ENCODE measurements around the gene PHC2.

The PHC2 gene

GRCh38 chr1:33429856-33430691 lies 821 bp downstream of the PHC2 start:
- TF ChIP-seq ZBTB7A (IDR thresholded peaks at IDR 0.05; ENCODE audit: low read depth) (no peak), TEAD4 (IDR thresholded peaks at IDR 0.05) (no peak), RAD21 (IDR thresholded peaks at IDR 0.05; ENCODE audit: low read depth) (no peak), EP300 (IDR thresholded peaks at IDR 0.05; ENCODE audit: borderline replicate concordance) (no peak), TAF1 (IDR thresholded peaks at IDR 0.05; ENCODE audit: low read depth) (no peak), MAX (IDR thresholded peaks at IDR 0.05) (no peak), TCF12 (IDR thresholded peaks at IDR 0.05; ENCODE audit: low read depth) (no peak), CREB1 (IDR thresholded peaks at IDR 0.05; ENCODE audit: low read depth) (no peak), EGR1 (IDR thresholded peaks at IDR 0.05) (no peak), YY1 (IDR thresholded peaks at IDR 0.05; ENCODE audit: low read depth) (no peak)
- TF ChIP-seq, protein P1, sequence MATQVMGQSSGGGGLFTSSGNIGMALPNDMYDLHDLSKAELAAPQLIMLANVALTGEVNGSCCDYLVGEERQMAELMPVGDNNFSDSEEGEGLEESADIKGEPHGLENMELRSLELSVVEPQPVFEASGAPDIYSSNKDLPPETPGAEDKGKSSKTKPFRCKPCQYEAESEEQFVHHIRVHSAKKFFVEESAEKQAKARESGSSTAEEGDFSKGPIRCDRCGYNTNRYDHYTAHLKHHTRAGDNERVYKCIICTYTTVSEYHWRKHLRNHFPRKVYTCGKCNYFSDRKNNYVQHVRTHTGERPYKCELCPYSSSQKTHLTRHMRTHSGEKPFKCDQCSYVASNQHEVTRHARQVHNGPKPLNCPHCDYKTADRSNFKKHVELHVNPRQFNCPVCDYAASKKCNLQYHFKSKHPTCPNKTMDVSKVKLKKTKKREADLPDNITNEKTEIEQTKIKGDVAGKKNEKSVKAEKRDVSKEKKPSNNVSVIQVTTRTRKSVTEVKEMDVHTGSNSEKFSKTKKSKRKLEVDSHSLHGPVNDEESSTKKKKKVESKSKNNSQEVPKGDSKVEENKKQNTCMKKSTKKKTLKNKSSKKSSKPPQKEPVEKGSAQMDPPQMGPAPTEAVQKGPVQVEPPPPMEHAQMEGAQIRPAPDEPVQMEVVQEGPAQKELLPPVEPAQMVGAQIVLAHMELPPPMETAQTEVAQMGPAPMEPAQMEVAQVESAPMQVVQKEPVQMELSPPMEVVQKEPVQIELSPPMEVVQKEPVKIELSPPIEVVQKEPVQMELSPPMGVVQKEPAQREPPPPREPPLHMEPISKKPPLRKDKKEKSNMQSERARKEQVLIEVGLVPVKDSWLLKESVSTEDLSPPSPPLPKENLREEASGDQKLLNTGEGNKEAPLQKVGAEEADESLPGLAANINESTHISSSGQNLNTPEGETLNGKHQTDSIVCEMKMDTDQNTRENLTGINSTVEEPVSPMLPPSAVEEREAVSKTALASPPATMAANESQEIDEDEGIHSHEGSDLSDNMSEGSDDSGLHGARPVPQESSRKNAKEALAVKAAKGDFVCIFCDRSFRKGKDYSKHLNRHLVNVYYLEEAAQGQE (IDR thresholded peaks at IDR 0.05; ENCODE audit: low read depth): no peak
- TF ChIP-seq, protein P2, sequence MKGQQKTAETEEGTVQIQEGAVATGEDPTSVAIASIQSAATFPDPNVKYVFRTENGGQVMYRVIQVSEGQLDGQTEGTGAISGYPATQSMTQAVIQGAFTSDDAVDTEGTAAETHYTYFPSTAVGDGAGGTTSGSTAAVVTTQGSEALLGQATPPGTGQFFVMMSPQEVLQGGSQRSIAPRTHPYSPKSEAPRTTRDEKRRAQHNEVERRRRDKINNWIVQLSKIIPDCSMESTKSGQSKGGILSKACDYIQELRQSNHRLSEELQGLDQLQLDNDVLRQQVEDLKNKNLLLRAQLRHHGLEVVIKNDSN (IDR thresholded peaks at IDR 0.05): no peak

- TF ChIP-seq YY1 (IDR thresholded peaks at IDR 0.05; ENCODE audit: low read depth) (no peak), MAX (IDR thresholded peaks at IDR 0.05) (no peak), TEAD4 (IDR thresholded peaks at IDR 0.05) (no peak), EP300 (IDR thresholded peaks at IDR 0.05; ENCODE audit: borderline replicate concordance) (no peak), RAD21 (IDR thresholded peaks at IDR 0.05; ENCODE audit: low read depth) (no peak), NFIC (IDR thresholded peaks at IDR 0.05) (no peak), CREB1 (IDR thresholded peaks at IDR 0.05; ENCODE audit: low read depth) (no peak), TCF12 (IDR thresholded peaks at IDR 0.05; ENCODE audit: low read depth) (no peak), TAF1 (IDR thresholded peaks at IDR 0.05; ENCODE audit: low read depth) (no peak), ZBTB7A (IDR thresholded peaks at IDR 0.05; ENCODE audit: low read depth) (no peak), FOXM1 (IDR thresholded peaks at IDR 0.05; ENCODE audit: borderline replicate concordance, low read depth) (no peak), EGR1 (IDR thresholded peaks at IDR 0.05) (no peak), CEBPB (IDR thresholded peaks at IDR 0.05) (no peak)
- TF ChIP-seq, protein P1 (IDR thresholded peaks at IDR 0.05; ENCODE audit: low read depth): no peak
- TF ChIP-seq, protein P2 (IDR thresholded peaks at IDR 0.05): no peak
Measured at GRCh38 chr1:33429332-33429731, 1.6 kb downstream of the PHC2 start.

DNA sequence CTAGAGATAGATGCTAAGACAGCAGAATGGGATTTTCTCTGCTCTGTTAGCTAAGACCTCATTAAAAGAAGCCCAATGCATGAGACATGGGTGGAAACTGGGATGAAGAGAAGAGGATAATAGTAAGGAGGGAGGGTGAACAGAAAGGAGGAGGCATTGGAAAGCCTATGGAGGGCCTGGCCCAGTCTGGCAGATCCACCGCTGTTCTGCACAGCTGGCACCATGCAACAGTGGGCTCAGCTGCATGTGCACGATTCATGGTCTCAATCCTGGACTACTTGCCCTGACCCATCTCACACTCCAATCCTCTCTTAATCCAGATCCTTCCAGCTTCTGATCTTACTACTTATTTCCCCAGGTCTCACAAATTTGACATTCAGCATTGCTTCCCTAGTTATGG lies 2.2 kb downstream of the PHC2 start:
- no peak for TF ChIP-seq EGR1 (IDR thresholded peaks at IDR 0.05)
- TF ChIP-seq YY1 (IDR thresholded peaks at IDR 0.05; ENCODE audit: low read depth): no peak

DNA sequence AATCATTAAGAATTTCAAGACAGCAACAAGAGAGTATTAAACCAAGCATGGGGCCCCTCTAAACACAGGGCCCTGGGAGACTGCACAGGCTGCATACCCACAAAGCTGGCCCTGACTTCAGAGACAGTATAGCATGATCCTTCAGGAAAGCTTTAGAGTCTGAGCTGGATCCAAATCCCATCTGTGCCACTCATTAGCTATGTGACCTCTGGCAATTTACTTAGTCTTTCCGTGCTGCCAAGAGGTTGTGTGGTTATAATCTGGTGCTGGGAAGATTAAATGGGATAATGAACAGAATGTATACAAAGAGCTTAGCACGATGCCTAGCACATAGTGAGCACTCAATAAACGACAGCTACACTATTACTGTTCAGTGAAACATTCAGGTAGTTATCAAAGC lies 4.0 kb downstream of the PHC2 start:
- TF ChIP-seq EGR1 (IDR thresholded peaks at IDR 0.05): no peak
- no peak for TF ChIP-seq FOXM1 (IDR thresholded peaks at IDR 0.05; ENCODE audit: borderline replicate concordance, low read depth)
- TF ChIP-seq, protein P2 (IDR thresholded peaks at IDR 0.05): no peak
- no peak for TF ChIP-seq CREB1 (IDR thresholded peaks at IDR 0.05; ENCODE audit: low read depth)
- TF ChIP-seq ZBTB7A (IDR thresholded peaks at IDR 0.05; ENCODE audit: low read depth): no peak
- TF ChIP-seq EP300 (IDR thresholded peaks at IDR 0.05; ENCODE audit: borderline replicate concordance): no peak
- no peak for TF ChIP-seq NFIC (IDR thresholded peaks at IDR 0.05)

GRCh38 chr1:33425900-33426299 lies 5.0 kb downstream of the PHC2 start:
- no peak for TF ChIP-seq TEAD4 (IDR thresholded peaks at IDR 0.05)
- TF ChIP-seq CEBPB (IDR thresholded peaks at IDR 0.05): no peak
- no peak for TF ChIP-seq RAD21 (IDR thresholded peaks at IDR 0.05; ENCODE audit: low read depth)
- no peak for TF ChIP-seq YY1 (IDR thresholded peaks at IDR 0.05; ENCODE audit: low read depth)
- TF ChIP-seq, protein P2 (IDR thresholded peaks at IDR 0.05): no peak
- no peak for TF ChIP-seq EP300 (IDR thresholded peaks at IDR 0.05; ENCODE audit: borderline replicate concordance)
- no peak for TF ChIP-seq MAX (IDR thresholded peaks at IDR 0.05)
- TF ChIP-seq ZBTB7A (IDR thresholded peaks at IDR 0.05; ENCODE audit: low read depth): no peak
- no peak for TF ChIP-seq FOXM1 (IDR thresholded peaks at IDR 0.05; ENCODE audit: borderline replicate concordance, low read depth)
- TF ChIP-seq TAF1 (IDR thresholded peaks at IDR 0.05; ENCODE audit: low read depth): no peak
- TF ChIP-seq TCF12 (IDR thresholded peaks at IDR 0.05; ENCODE audit: low read depth): no peak
- no peak for TF ChIP-seq CREB1 (IDR thresholded peaks at IDR 0.05; ENCODE audit: low read depth)
- TF ChIP-seq EGR1 (IDR thresholded peaks at IDR 0.05): no peak
- no peak for TF ChIP-seq NFIC (IDR thresholded peaks at IDR 0.05)
